ENCODE results near the gene JAKMIP1.
"Not testable (repeated sequence)": the region's sequence is repeated elsewhere in the genome, so short reads cannot be mapped to it uniquely, and the experiment has no call there.

Gene JAKMIP1

GRCh38 chr4:6002492-6002833 lies 197.9 kb downstream of the JAKMIP1 start:
- DNase-seq = no peak

- DNase-seq = no peak
These were observed 198.5 kb downstream of the JAKMIP1 start for GRCh38 chr4:6001680-6002491.

- no peak for DNase-seq
These were observed 200.5 kb downstream of the JAKMIP1 start for GRCh38 chr4:5999830-6000365.

- no peak for DNase-seq
These were observed 201.0 kb downstream of the JAKMIP1 start for GRCh38 chr4:5999356-5999755.

- no peak for DNase-seq
These were observed 201.9 kb downstream of the JAKMIP1 start for GRCh38 chr4:5998333-5998936.

GRCh38 chr4:5996641-5997040 lies 203.7 kb downstream of the JAKMIP1 start:
- no peak for DNase-seq

- no peak for DNase-seq
These were observed 204.3 kb downstream of the JAKMIP1 start for GRCh38 chr4:5995901-5996623.

- DNase-seq = no peak
These were observed 206.2 kb downstream of the JAKMIP1 start for GRCh38 chr4:5993876-5994811.

- DNase-seq = not testable (repeated sequence)
These were observed 207.0 kb downstream of the JAKMIP1 start for GRCh38 chr4:5993346-5993745.

GRCh38 chr4:5992828-5993321 lies 207.5 kb downstream of the JAKMIP1 start:
- DNase-seq = no peak

GRCh38 chr4:5992171-5992827 lies 208.1 kb downstream of the JAKMIP1 start:
- DNase-seq = no peak

GRCh38 chr4:5991405-5991804 lies 208.9 kb downstream of the JAKMIP1 start:
- DNase-seq = no peak

- no peak for DNase-seq
These were observed 209.7 kb downstream of the JAKMIP1 start for GRCh38 chr4:5990446-5991160.

- no peak for DNase-seq
These were observed 210.8 kb downstream of the JAKMIP1 start for GRCh38 chr4:5989236-5990225.

GRCh38 chr4:5988086-5988845 lies 212.1 kb downstream of the JAKMIP1 start:
- DNase-seq = no peak

- DNase-seq = no peak
These were observed 215.5 kb downstream of the JAKMIP1 start for GRCh38 chr4:5984843-5985242.

GRCh38 chr4:5982156-5982973 lies 218.0 kb downstream of the JAKMIP1 start:
- DNase-seq = no peak
